HepG2 (cell line): Measurements from ENCODE around the gene DPAGT1. TPM values are rescaled to one million over a fixed set of nuclear protein-coding genes. Genes with fewer than 3 reads are reported as not detected.

Experiments
- BCL3 ChIP-seq: sonication (generic); formaldehyde crosslinking; IDR thresholded peaks from 2 replicates; pipeline ENCODE4 v1.5.1; 2020; ENCODE audit warnings: mild to moderate bottlenecking, missing genetic modification reagents, moderate library complexity
- BRF2 ChIP-seq: sonication (generic); formaldehyde crosslinking; IDR thresholded peaks from 2 replicates; pipeline ENCODE4 v1.8.1; 2022; ENCODE audit warnings: mild to moderate bottlenecking, missing genetic modification reagents
- DBP ChIP-seq: sonication (generic); formaldehyde crosslinking; IDR thresholded peaks from 2 replicates; pipeline ENCODE4 v1.4.0; 2020; ENCODE audit warnings: missing genetic modification reagents; ENCODE audit errors: not compliant biosample characterization
- FOXA3 ChIP-seq: IDR thresholded peaks from 2 replicates; pipeline ENCODE4 v1.6.1; 2016; ENCODE audit warnings: missing genetic modification reagents, missing compliant biosample characterization
- HMG20B ChIP-seq: conservative IDR thresholded peaks from 2 replicates; pipeline ENCODE4 v1.6.1; 2016; ENCODE audit warnings: missing genetic modification reagents, missing compliant biosample characterization
- KAT8 ChIP-seq: IDR thresholded peaks from 2 replicates; pipeline ENCODE4 v1.6.1; 2016; ENCODE audit warnings: missing genetic modification reagents, missing compliant biosample characterization
- KLF12 ChIP-seq: sonication (generic); formaldehyde crosslinking; IDR thresholded peaks from 2 replicates; pipeline ENCODE4 v1.4.0; 2020; ENCODE audit warnings: missing genetic modification reagents, borderline replicate concordance
- POLR2G ChIP-seq: fragments of 200-400 bp; formaldehyde crosslinking; IDR thresholded peaks from 2 replicates; pipeline ENCODE4 v1.6.1; 2018; ENCODE audit warnings: mild to moderate bottlenecking, low read depth, low read length, moderate library complexity
- RFXANK ChIP-seq: IDR thresholded peaks from 2 replicates; pipeline ENCODE4 v1.6.1; 2016
- SMAD1 ChIP-seq: sonication (generic); formaldehyde crosslinking; IDR thresholded peaks from 2 replicates; pipeline ENCODE4 v1.4.0; 2020; ENCODE audit warnings: missing genetic modification reagents, low read depth, mild to moderate bottlenecking, borderline replicate concordance
- SNAPC5 ChIP-seq: sonication (generic); formaldehyde crosslinking; IDR thresholded peaks from 2 replicates; pipeline ENCODE4 v1.8.1; 2023; ENCODE audit warnings: mild to moderate bottlenecking, missing genetic modification reagents, borderline replicate concordance
- SPEN ChIP-seq: sonication (generic); formaldehyde crosslinking; IDR thresholded peaks from 2 replicates; pipeline ENCODE4 v1.5.1; 2020; ENCODE audit warnings: low read depth, mild to moderate bottlenecking, missing genetic modification reagents
- TERF1 ChIP-seq: sonication (generic); formaldehyde crosslinking; IDR thresholded peaks from 2 replicates; pipeline ENCODE4 v1.8.0; 2022; ENCODE audit warnings: mild to moderate bottlenecking, missing genetic modification reagents, moderate library complexity
- THAP11 ChIP-seq: IDR thresholded peaks from 2 replicates; pipeline ENCODE4 v1.6.1; 2016; ENCODE audit warnings: missing biosample characterization, missing genetic modification reagents
- TSC22D2 ChIP-seq: sonication (generic); formaldehyde crosslinking; IDR thresholded peaks from 2 replicates; pipeline ENCODE4 v1.5.1; 2020; ENCODE audit warnings: missing genetic modification reagents, mild to moderate bottlenecking, borderline replicate concordance
- ZBTB8A ChIP-seq: sonication (generic); formaldehyde crosslinking; IDR thresholded peaks from 2 replicates; pipeline ENCODE4 v1.4.0; 2020; ENCODE audit warnings: mild to moderate bottlenecking, low read depth, missing genetic modification reagents, borderline replicate concordance
- ZKSCAN5 ChIP-seq: sonication (generic); formaldehyde crosslinking; IDR thresholded peaks from 2 replicates; pipeline ENCODE4 v1.5.1; 2020; ENCODE audit warnings: mild to moderate bottlenecking, missing genetic modification reagents
- ZNF224 ChIP-seq: sonication (generic); formaldehyde crosslinking; IDR thresholded peaks from 2 replicates; pipeline ENCODE4 v1.5.0; 2020; ENCODE audit warnings: mild to moderate bottlenecking, missing genetic modification reagents
- ZNF3 ChIP-seq: IDR thresholded peaks from 2 replicates; pipeline ENCODE4 v1.7.0; 2017; ENCODE audit warnings: inconsistent platforms
- ZNF326 ChIP-seq: sonication (generic); formaldehyde crosslinking; IDR thresholded peaks from 2 replicates; pipeline ENCODE4 v1.4.0; 2020; ENCODE audit warnings: missing genetic modification reagents, borderline replicate concordance
- ZNF549 ChIP-seq: sonication (generic); formaldehyde crosslinking; IDR thresholded peaks from 2 replicates; pipeline ENCODE4 v1.5.0; 2020; ENCODE audit warnings: missing genetic modification reagents
- ZNF607 ChIP-seq: sonication (generic); formaldehyde crosslinking; IDR thresholded peaks from 2 replicates; pipeline ENCODE4 v1.5.1; 2020; ENCODE audit warnings: missing genetic modification reagents, mild to moderate bottlenecking, borderline replicate concordance
- ZNF720 ChIP-seq: sonication (generic); formaldehyde crosslinking; IDR thresholded peaks from 2 replicates; pipeline ENCODE4 v1.4.0; 2020; ENCODE audit warnings: missing genetic modification reagents
- ZSCAN25 ChIP-seq: sonication (generic); formaldehyde crosslinking; IDR thresholded peaks from 2 replicates; pipeline ENCODE4 v1.8.0; 2022; ENCODE audit warnings: mild to moderate bottlenecking, missing genetic modification reagents
- polyA plus RNA-seq, 8 experiments: library from polyadenylated mRNA; depleted of rRNA in 3 of 8; stranded (reverse) in 7 of 8; unstranded in 1 of 8; fragments of >200 nt; fragmentation: Illumina TruSeq in 4 of 8; extraction: Trizol in 4 of 8; gene quantifications; 2 replicates each; pipeline versions ENCODE4 v1.2.1 to v1.2.3, GENCODE V29; 2011 to 2016; ENCODE audit warnings: low read depth in 4 of 8, missing spikeins in 1 of 8, mixed read lengths in 1 of 8; ENCODE audit not compliant: insufficient read depth in 1 of 8
- total RNA-seq, 5 experiments: library from RNA; depleted of rRNA; stranded (reverse); fragments of >200 nt; fragmentation: Illumina TruSeq; extraction: Trizol; gene quantifications; 2 replicates each; pipeline ENCODE4 v1.2.3, GENCODE V29; 2016; ENCODE audit warnings: low read depth in 1 of 5
- TF ChIP-seq, protein P1 (sequence below): sonication (generic); formaldehyde crosslinking; IDR thresholded peaks from 2 replicates; pipeline ENCODE4 v1.8.1; 2023; ENCODE audit warnings: missing genetic modification reagents, inconsistent platforms, borderline replicate concordance

Gene DPAGT1
- total and polyA plus RNA-seq, 2 of the 13 experiments (the other 11 are each of a cell fraction or from before 2014, with no cell fraction given): 37.6 to 70.7 TPM

DNA sequence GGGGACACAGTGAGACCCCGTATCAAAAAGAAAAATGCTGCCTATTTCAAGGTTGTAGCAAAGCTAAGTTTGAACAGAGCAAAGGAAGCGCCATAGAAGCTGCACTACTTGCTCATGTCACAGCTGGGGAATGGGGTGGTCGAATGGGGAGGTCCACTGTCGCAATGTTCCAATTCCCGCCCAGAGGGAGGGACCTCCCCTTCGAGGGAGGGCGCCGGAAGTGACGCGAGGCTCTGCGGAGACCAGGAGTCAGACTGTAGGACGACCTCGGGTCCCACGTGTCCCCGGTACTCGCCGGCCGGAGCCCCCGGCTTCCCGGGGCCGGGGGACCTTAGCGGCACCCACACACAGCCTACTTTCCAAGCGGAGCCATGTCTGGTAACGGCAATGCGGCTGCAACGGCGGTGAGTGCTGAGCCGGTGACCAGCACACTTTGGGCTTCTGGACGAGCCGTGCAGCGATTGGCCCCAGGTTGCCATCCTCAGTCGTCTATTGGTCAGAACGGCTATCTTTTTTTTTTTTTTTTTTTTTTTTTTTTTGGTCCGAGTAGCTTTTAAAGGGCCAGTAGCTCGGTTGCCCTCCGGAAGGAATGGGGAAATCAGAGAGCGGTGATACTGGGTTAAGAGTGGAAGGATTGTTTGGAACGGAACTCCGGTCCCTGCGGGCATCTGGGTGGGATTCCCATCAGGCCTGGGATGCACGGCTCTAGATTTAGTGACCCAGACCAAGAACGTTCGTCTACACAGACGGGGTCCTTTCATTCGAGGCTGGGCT is 16.8 kb downstream of the DPAGT1 start, which contains the start of gene HMBS (continued):
- TF ChIP-seq, protein P1, sequence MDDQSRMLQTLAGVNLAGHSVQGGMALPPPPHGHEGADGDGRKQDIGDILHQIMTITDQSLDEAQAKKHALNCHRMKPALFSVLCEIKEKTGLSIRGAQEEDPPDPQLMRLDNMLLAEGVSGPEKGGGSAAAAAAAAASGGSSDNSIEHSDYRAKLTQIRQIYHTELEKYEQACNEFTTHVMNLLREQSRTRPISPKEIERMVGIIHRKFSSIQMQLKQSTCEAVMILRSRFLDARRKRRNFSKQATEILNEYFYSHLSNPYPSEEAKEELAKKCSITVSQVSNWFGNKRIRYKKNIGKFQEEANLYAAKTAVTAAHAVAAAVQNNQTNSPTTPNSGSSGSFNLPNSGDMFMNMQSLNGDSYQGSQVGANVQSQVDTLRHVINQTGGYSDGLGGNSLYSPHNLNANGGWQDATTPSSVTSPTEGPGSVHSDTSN (CRISPR knock-in tag): no peak
- TF ChIP-seq BCL3 (CRISPR knock-in tag) (peak; percentile 48; the same call in 1 of the 2 replicates), FOXA3 (CRISPR knock-in tag) (0 out of 2 replicates have a peak, but pooled peaks have one; percentile 3), ZNF549 (CRISPR knock-in tag) (no peak), BRF2 (CRISPR knock-in tag) (no peak), ZNF326 (CRISPR knock-in tag) (no peak), SNAPC5 (CRISPR knock-in tag) (peak; percentile 59; the same call in 1 of the 2 replicates), DBP (CRISPR knock-in tag) (no peak), ZNF607 (CRISPR knock-in tag) (peak; percentile 62; the same call in 1 of the 2 replicates), POLR2G (peak; percentile 92), KLF12 (CRISPR knock-in tag) (no peak), ZNF224 (CRISPR knock-in tag) (no peak), TERF1 (no peak), SMAD1 (CRISPR knock-in tag) (no peak), SPEN (CRISPR knock-in tag) (peak; percentile 74), HMG20B (CRISPR knock-in tag) (no peak; the same call in 1 of the 2 replicates), ZSCAN25 (no peak), RFXANK (0 out of 2 replicates have a peak, but pooled peaks have one; percentile 75), ZKSCAN5 (CRISPR knock-in tag) (no peak), ZNF3 (CRISPR knock-in tag) (no peak), THAP11 (CRISPR knock-in tag) (peak; percentile 81), ZBTB8A (CRISPR knock-in tag) (no peak), ZNF720 (CRISPR knock-in tag) (no peak), KAT8 (peak; percentile 88), TSC22D2 (no peak)
